ENCODE measurements around the gene BACH2.
"Not testable (repeated sequence)": the region's sequence is repeated elsewhere in the genome, so short reads cannot be mapped to it uniquely, and the experiment has no call there.

BACH2 gene

DNA sequence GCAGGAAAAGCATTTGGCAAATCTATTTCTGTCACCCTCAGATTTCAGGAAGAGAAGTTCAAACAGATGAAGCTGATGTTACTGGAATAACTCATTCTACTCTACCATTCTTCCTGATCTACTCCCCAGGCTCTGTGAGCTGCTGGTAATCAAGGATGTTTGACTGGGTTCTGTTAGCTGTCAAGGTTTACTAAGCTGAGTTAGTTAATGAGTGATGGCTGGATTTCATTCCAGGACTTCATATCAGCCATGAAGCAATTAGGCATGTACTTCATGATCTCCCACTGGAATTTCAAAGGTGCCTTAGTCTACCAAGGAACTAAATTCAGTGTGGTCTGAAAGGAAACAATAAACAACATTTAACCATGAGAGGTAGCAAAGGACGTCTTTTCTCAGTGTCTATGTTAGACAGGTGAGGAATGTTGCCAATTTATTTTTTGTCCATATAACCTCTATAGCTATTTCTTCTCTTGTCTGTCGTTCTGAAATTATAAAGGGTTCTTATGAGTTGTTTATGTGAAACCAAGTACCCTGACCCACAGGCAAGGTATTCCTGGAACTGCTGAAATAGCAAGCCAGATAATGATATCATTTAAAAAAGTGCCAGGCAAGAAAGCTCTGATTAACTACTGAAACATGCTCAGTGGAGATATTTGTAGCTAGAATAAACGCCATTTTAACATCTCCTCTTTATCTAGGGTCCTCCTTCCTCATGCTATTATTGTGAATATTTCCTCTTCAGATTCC lies 112.9 kb downstream of the BACH2 start:
- DNase-seq (ENCODE audit: low spot score), result peak; percentile 90

GRCh38 chr6:90180526-90180925 lies 116.1 kb downstream of the BACH2 start:
- DNase-seq (ENCODE audit: low spot score), result no peak

DNA sequence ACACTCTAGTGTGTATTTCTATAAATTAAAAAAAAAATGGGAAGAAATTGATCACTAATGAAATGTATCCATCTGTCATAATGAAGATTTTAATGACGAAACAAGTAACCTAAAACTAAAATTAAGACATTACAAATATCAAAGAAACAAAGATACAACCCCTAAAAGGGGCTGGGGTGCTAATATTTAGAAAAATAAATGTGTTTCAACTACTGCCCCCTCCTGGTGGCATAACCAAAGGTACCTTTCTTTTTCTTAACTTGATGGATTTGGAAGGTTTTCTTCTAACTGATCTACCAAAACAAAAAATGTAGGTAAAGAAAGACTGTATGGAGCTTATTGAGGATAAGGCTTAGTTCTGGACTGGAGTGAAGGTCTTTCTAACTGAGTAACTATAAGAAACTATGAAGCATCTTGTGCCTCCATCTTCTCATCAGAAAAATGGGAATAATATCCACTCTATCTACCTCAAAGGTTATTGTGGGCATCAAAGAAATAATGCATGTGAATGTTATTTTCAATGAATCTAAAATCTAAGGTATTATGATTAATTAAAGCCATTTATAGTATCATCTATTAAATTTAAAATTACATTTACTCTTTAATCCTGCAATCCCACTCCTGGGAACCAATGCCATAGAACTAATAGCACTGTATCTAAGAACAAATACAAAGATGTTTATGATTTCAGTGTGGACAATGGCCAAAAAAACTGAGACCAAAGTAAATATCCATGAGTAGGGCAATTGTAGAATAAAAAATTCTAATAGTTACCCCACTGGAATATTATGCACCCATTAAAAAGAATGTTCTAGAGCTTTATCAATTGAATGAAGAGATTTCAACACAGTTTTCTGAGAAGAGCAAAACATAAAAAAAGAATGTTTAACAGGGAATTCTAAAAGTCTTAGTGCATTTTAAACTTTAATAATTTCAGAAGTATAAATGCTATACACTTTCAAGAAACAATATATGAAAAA lies 117.2 kb downstream of the BACH2 start:
- DNase-seq (ENCODE audit: low spot score), result peak; percentile 21

- no peak for DNase-seq (ENCODE audit: low spot score)
Observed at GRCh38 chr6:90178384-90178855, 118.2 kb downstream of the BACH2 start.

- no peak for DNase-seq (ENCODE audit: low spot score)
Observed at GRCh38 chr6:90177544-90178383, 118.9 kb downstream of the BACH2 start.

- peak; percentile 44 for DNase-seq (ENCODE audit: low spot score)
Observed at GRCh38 chr6:90175627-90176538, 120.8 kb downstream of the BACH2 start.

DNA sequence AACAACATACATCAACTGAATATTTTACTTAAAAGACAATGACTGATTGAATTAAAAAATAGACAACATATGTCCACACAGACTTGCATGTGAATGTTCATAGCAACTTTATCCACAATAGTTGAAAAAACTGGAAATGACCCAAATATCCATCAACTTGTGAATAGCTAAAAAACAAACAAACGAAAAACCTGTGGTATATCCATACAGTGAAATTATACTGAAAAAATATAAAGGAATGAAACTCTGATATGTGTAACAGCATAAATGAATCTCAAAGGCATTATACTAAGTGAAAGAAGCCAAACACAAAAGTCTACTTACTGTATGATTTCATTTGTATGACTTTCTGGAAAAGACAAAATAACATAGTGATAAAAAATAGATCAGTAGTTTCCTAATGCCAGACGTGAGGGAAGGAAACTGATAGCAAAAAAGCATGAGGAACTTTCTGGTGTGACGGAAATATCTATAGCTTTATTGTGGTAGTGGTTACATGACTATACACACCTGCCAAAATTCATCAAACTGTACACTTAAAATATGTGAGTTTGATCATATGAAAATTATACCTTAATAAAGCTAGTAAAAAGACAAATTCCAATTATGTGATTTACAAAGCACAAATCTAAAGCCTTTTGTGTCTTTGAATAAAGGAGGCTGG lies 123.2 kb downstream of the BACH2 start:
- DNase-seq (ENCODE audit: low spot score), result no peak

- DNase-seq (ENCODE audit: low spot score), result no peak
Observed at GRCh38 chr6:90170601-90171000, 126.0 kb downstream of the BACH2 start.

GRCh38 chr6:90169374-90169773 lies 127.3 kb downstream of the BACH2 start:
- peak; percentile 44 for DNase-seq (ENCODE audit: low spot score)

GRCh38 chr6:90168693-90169131 lies 127.9 kb downstream of the BACH2 start:
- DNase-seq (ENCODE audit: low spot score), result peak; percentile 71

GRCh38 chr6:90167514-90168379 lies 128.9 kb downstream of the BACH2 start:
- no peak for DNase-seq (ENCODE audit: low spot score)

GRCh38 chr6:90166155-90166924 lies 130.3 kb downstream of the BACH2 start:
- not testable (repeated sequence) for DNase-seq (ENCODE audit: low spot score)

- DNase-seq (ENCODE audit: low spot score), result no peak
Observed at GRCh38 chr6:90162648-90163387, 133.8 kb downstream of the BACH2 start.

GRCh38 chr6:90160013-90160412 lies 136.6 kb downstream of the BACH2 start:
- no peak for DNase-seq (ENCODE audit: low spot score)

DNA sequence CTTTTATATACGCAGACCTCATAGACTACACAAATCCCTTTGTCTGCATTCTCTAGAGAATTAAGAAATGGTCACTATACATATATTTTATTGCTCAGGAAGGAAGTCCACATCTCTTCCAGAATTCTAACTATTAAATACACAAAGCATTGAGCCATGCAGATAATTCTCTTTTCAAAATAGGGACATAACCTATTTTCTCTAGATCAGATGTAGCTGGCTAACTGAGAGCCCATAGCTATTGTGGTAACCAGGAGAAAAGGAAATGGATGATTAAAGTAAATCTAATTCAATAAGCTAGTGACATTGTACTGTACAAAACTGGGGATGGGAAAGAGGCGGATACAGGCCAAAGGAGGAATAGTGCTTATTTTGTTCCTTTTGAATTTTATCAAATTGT lies 137.2 kb downstream of the BACH2 start:
- no peak for DNase-seq (ENCODE audit: low spot score)

DNA sequence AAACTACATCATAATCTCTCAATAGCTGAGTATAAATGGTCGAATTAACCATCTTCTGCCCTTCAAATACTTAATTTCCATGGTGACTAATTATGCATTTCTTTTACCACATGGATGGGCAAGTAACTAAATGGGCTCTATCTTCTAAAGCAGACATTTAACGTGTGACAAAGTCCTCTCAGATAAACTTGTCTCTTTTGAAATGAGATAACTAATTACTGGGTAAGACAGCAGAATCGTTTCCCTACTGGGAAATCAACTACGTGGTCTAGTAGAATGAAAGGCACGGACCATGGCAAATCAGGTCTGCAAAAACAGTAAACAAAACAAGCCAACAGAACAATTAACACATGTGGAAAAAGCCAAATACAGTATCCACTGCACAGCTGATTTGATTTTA lies 137.7 kb downstream of the BACH2 start:
- DNase-seq (ENCODE audit: low spot score), result no peak

DNA sequence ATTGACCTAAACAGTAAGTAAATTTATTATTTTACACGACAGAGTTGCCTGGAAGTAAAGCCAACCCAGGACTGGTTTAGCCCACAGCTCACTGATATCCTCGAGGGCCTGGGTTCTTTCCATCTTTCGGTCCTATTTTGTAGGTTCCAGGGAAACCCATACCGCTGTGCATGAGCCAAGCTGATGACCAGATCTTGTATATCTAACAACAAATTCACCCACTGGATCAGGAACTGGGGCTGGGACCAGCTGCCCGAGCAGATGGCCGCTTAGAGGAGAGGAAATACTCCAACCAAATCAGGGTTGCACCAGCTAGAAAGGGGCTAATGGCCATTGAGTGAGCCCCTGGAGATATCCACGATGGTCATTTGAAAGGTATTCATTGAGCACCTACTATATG lies 139.2 kb downstream of the BACH2 start:
- DNase-seq (ENCODE audit: low spot score), result no peak

GRCh38 chr6:90156861-90157260 lies 139.8 kb downstream of the BACH2 start:
- peak; percentile 35 for DNase-seq (ENCODE audit: low spot score)
